Fibroblast of villous mesenchyme (primary cell): ENCODE results near the gene ZBTB17. TPM values are rescaled to one million over a fixed set of nuclear protein-coding genes. Genes with fewer than 3 reads are reported as not detected.
"Not testable (repeated sequence)": the region's sequence is repeated elsewhere in the genome, so short reads cannot be mapped to it uniquely, and the experiment has no call there.

Source experiments
- DNase-seq: peaks from one replicate; pipeline ENCODE4 v3.0.0-alpha.2; 2010; ENCODE audit warnings: low read depth
- H3K4me3 ChIP-seq: 2 replicates; pipeline ENCODE4 v1.5.1; 2011; ENCODE audit warnings: low read depth, mild to moderate bottlenecking, low read length
- total RNA-seq: library from RNA; depleted of rRNA; stranded (reverse); fragments of >200 nt; gene quantifications from 2 replicates; pipeline ENCODE4 v1.2.3, GENCODE V29; 2012
- TF ChIP-seq, protein P1 (sequence below): IDR thresholded peaks from 2 replicates; pipeline ENCODE4 v1.5.1; 2012; ENCODE audit warnings: low read depth, mild to moderate bottlenecking, low read length; ENCODE audit not compliant: insufficient read depth

Gene ZBTB17
- total RNA-seq, 1 donor, result 31.5 TPM

DNA sequence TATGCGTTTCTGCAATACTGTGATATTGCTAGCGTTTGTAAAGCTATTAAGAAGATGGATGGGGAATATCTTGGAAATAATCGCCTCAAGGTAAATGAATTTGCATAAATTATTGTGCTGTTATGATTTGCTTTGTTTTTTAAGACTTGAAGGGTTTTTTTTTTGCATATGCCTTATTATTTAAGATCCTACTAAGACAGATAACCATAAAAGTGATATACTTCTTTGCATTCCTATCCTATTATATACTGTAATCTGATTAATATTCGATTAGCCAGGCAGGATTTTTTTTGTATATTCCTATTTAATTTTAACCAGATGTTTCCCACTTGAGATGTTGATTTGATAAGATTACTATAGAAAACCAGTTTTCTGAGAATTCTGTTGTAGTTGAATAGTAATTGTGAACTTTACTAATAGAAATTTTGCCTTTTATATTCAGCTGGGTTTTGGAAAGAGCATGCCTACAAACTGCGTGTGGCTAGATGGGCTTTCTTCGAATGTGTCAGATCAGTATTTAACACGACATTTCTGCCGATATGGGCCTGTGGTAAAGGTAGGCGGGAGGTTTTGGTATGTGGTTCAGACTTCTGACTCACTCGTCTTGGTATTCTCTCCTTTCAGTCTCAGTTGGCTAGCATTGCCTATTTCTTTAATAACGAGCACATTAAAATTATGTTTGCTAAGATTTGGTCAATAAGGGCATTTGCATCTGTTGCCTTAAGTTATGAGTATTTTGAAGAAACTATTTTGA is 56.8 kb downstream of the ZBTB17 start:
- H3K4me3 ChIP-seq, result no peak overlapping the region
- TF ChIP-seq, protein P1, sequence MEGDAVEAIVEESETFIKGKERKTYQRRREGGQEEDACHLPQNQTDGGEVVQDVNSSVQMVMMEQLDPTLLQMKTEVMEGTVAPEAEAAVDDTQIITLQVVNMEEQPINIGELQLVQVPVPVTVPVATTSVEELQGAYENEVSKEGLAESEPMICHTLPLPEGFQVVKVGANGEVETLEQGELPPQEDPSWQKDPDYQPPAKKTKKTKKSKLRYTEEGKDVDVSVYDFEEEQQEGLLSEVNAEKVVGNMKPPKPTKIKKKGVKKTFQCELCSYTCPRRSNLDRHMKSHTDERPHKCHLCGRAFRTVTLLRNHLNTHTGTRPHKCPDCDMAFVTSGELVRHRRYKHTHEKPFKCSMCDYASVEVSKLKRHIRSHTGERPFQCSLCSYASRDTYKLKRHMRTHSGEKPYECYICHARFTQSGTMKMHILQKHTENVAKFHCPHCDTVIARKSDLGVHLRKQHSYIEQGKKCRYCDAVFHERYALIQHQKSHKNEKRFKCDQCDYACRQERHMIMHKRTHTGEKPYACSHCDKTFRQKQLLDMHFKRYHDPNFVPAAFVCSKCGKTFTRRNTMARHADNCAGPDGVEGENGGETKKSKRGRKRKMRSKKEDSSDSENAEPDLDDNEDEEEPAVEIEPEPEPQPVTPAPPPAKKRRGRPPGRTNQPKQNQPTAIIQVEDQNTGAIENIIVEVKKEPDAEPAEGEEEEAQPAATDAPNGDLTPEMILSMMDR, result no peak
- DNase-seq, result peak; percentile 59

- TF ChIP-seq, protein P1, result no peak
- no peak for DNase-seq
These were observed 59.0 kb downstream of the ZBTB17 start for GRCh38 chr1:15916916-15917315.

GRCh38 chr1:15916417-15916816 is 59.5 kb downstream of the ZBTB17 start:
- peak overlapping the region; percentile 29 for H3K4me3 ChIP-seq
- DNase-seq, result peak; percentile 28

More at GRCh38 chr1:15916916-15917315, 59.0 kb downstream of the ZBTB17 start:
- H3K4me3 ChIP-seq, result no peak overlapping the region

GRCh38 chr1:15915991-15916390 is 59.9 kb downstream of the ZBTB17 start:
- TF ChIP-seq, protein P1, result no peak
- H3K4me3 ChIP-seq, result peak overlapping the region; percentile 29
- peak; percentile 68 for DNase-seq

More at GRCh38 chr1:15916417-15916816, 59.5 kb downstream of the ZBTB17 start:
- TF ChIP-seq, protein P1, result no peak

- H3K4me3 ChIP-seq, DNase-seq: not testable (repeated sequence)
These were observed 62.3 kb downstream of the ZBTB17 start for GRCh38 chr1:15913607-15914006.

GRCh38 chr1:15911927-15912326 is 64.0 kb downstream of the ZBTB17 start:
- H3K4me3 ChIP-seq, result no peak overlapping the region
- no peak for DNase-seq
- TF ChIP-seq, protein P1, result no peak

- no peak for DNase-seq
- TF ChIP-seq, protein P1, result no peak
- H3K4me3 ChIP-seq, result no peak overlapping the region
These were observed 64.8 kb downstream of the ZBTB17 start for GRCh38 chr1:15911141-15911540.
